ENCODE data around the gene RAD21L1. TPM values are rescaled to one million over a fixed set of nuclear protein-coding genes. Genes with fewer than 3 reads are reported as not detected.

RAD21L1 gene
- polyA plus RNA-seq, 3 donors, result not detected

DNA sequence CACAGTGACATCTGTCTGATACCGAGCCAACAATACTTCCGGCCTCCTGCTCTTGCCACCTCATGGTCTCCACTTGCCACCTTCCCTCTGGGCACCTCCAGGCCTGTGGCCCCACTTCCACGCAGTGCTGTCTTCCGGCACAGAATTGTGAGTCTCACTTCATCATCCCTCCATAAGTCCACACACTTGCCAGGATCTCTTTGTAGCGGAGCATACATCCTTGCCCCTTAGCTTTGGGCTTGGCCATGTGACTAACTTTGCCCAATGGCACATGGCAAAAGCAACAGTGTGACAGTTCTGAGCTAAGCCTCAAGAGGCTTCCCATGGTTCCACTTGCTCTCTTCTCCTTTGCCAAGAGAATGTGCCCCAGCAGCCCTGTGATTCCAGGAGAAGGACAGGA lies 27.1 kb upstream of the RAD21L1 start:
- intact Hi-C loops (cut with micrococcal nuclease), result no loop called here
- H3K4me1 Mint-ChIP-seq, result peaks cover 2% of the 10 kb centered on the region
- H3K27me3 Mint-ChIP-seq (ENCODE audit: low read depth in 3 of 3), result peaks cover 2 to 3% (median 3%) of the 10 kb centered on the region in 3 donors
- no peaks in the 10 kb centered on the region for H4K20me1 ChIP-seq (ENCODE audit: insufficient read depth, low read length)
- H3K36me3 Mint-ChIP-seq, result no peaks in the 10 kb centered on the region
- H3K27ac ChIP-seq (ENCODE audit: low read depth in 1 of 2, low read length in 2 of 2), result no peak overlapping the region
- no peak overlapping the region for H3K9ac ChIP-seq (ENCODE audit: insufficient read depth, low read length, poor library complexity, severe bottlenecking)
- WGBS (ENCODE audit: insufficient coverage), result 97% methylated on average over 5 of the region's 5 CpGs
- no peaks in the 10 kb centered on the region for H3K4me1 ChIP-seq (ENCODE audit: control insufficient read depth in 1 of 2, insufficient read depth in 2 of 2, low read length in 2 of 2)
- no peak overlapping the region for H2AFZ ChIP-seq (ENCODE audit: insufficient read depth, low read depth, low read length, poor library complexity, severe bottlenecking)
- no peaks in the 10 kb centered on the region for H3K9me3 ChIP-seq (replicated peaks in 1 of 2; ENCODE audit: control insufficient read depth in 1 of 2, insufficient read depth in 1 of 2, low read length in 2 of 2)
- H3K27me3 ChIP-seq (ENCODE audit: control insufficient read depth in 2 of 2, insufficient read depth in 2 of 2, low read length in 2 of 2), result no peaks in the 10 kb centered on the region
- TF ChIP-seq, protein P1, sequence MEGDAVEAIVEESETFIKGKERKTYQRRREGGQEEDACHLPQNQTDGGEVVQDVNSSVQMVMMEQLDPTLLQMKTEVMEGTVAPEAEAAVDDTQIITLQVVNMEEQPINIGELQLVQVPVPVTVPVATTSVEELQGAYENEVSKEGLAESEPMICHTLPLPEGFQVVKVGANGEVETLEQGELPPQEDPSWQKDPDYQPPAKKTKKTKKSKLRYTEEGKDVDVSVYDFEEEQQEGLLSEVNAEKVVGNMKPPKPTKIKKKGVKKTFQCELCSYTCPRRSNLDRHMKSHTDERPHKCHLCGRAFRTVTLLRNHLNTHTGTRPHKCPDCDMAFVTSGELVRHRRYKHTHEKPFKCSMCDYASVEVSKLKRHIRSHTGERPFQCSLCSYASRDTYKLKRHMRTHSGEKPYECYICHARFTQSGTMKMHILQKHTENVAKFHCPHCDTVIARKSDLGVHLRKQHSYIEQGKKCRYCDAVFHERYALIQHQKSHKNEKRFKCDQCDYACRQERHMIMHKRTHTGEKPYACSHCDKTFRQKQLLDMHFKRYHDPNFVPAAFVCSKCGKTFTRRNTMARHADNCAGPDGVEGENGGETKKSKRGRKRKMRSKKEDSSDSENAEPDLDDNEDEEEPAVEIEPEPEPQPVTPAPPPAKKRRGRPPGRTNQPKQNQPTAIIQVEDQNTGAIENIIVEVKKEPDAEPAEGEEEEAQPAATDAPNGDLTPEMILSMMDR (IDR thresholded peaks at IDR 0.05), result no peak
- H3K4me3 ChIP-seq (replicated peaks in 1 of 3; ENCODE audit: low read depth in 2 of 3, low read length in 3 of 3), result no peak overlapping the region
- H3K4me2 ChIP-seq (replicated peaks; ENCODE audit: extremely low read depth, low read length, poor library complexity, severe bottlenecking), result no peak overlapping the region
- H3K9me3 Mint-ChIP-seq, result peaks cover 0 to 5% (median 3%) of the 10 kb centered on the region in 7 donors
- no peaks in the 10 kb centered on the region for H3K36me3 ChIP-seq (replicated peaks in 1 of 2; ENCODE audit: control insufficient read depth in 1 of 2, insufficient read depth in 2 of 2, low read length in 2 of 2)
- no peak overlapping the region for H3K27ac Mint-ChIP-seq
- no peaks in the 10 kb centered on the region for H3K79me2 ChIP-seq (ENCODE audit: insufficient read depth, low read length)
- DNase-seq, result no peak
- no peak overlapping the region for H3K4me3 Mint-ChIP-seq

DNA sequence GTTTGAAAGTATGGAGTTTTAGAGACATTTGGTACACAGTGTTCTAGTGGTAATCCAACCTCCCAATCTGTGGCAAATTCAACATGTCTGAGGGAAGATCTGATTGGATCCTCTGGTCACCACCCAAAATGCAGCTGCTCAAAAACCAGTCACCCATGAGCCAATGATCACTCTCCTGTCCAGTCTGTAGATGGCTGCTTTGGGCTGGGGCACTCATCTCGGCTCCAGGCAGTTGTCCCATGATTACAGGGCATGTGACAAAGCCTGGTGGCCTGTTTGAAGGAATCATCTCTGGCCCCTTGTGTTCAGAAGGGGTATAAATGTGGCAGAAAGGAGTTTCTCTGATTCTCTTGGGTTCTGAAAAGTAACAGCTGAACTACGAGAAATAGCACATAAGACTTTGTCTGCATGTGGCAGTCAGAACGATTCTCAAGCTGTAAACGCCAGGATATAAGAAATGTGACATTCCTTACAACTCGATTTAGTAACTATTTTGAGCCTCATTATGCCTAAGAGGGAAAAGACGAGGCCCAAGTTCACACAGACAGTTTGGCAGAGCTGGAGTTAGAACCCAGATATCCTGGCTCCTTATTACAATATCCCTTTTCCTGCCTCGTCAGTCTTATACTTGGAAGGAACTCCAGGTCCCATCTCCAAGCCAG lies 26.5 kb upstream of the RAD21L1 start:
- peaks cover 2 to 3% (median 3%) of the 10 kb centered on the region in 3 donors for H3K27me3 Mint-ChIP-seq (ENCODE audit: low read depth in 3 of 3)
- Histone ChIP-seq H3K9me3 (replicated peaks in 1 of 2; ENCODE audit: control insufficient read depth in 1 of 2, insufficient read depth in 1 of 2, low read length in 2 of 2) (no peaks in the 10 kb centered on the region), H2AFZ (ENCODE audit: insufficient read depth, low read depth, low read length, poor library complexity, severe bottlenecking) (no peak overlapping the region), H3K4me3 (replicated peaks in 1 of 3; ENCODE audit: low read depth in 2 of 3, low read length in 3 of 3) (no peak overlapping the region), H3K4me2 (replicated peaks; ENCODE audit: extremely low read depth, low read length, poor library complexity, severe bottlenecking) (no peak overlapping the region), H4K20me1 (ENCODE audit: insufficient read depth, low read length) (no peaks in the 10 kb centered on the region), H3K9ac (ENCODE audit: insufficient read depth, low read length, poor library complexity, severe bottlenecking) (no peak overlapping the region), H3K36me3 (replicated peaks in 1 of 2; ENCODE audit: control insufficient read depth in 1 of 2, insufficient read depth in 2 of 2, low read length in 2 of 2) (no peaks in the 10 kb centered on the region), H3K27ac (ENCODE audit: low read depth in 1 of 2, low read length in 2 of 2) (no peak overlapping the region), H3K4me1 (ENCODE audit: control insufficient read depth in 1 of 2, insufficient read depth in 2 of 2, low read length in 2 of 2) (no peaks in the 10 kb centered on the region), H3K79me2 (ENCODE audit: insufficient read depth, low read length) (no peaks in the 10 kb centered on the region), H3K27me3 (ENCODE audit: control insufficient read depth in 2 of 2, insufficient read depth in 2 of 2, low read length in 2 of 2) (no peaks in the 10 kb centered on the region)
- no peak overlapping the region for H3K4me3 Mint-ChIP-seq
- no peak for DNase-seq
- H3K27ac Mint-ChIP-seq, result peak overlapping the region in 1 of 7 donors; percentile 36
- TF ChIP-seq, protein P1 (IDR thresholded peaks at IDR 0.05), result no peak
- no peaks in the 10 kb centered on the region for H3K36me3 Mint-ChIP-seq
- peaks cover 0 to 5% (median 3%) of the 10 kb centered on the region in 7 donors for H3K9me3 Mint-ChIP-seq
- 85% methylated on average over 4 of the region's 7 CpGs for WGBS (ENCODE audit: insufficient coverage)
- intact Hi-C loops (cut with micrococcal nuclease), result no loop called here
- peaks cover 6% of the 10 kb centered on the region for H3K4me1 Mint-ChIP-seq
